Suprapubic skin (tissue), 4 donors: ENCODE data around the gene RBM33. TPM values are rescaled to one million over a fixed set of nuclear protein-coding genes. Genes with fewer than 3 reads are reported as not detected.

ENCODE experiments used
- DNase-seq, 2 donors: peaks; one replicate each; pipeline ENCODE4 v3.0.0-alpha.2; 2019; ENCODE audit warnings: low spot score in 2 of 2
- H3K27ac ChIP-seq: fragments of 200-600 bp; sonication (generic); one replicate; pipeline ENCODE4 v1.5.1; 2019
- H3K27me3 ChIP-seq: fragments of 200-600 bp; sonication (generic); one replicate; pipeline ENCODE4 v1.5.1; 2019
- H3K36me3 ChIP-seq: fragments of 200-600 bp; sonication (generic); one replicate; pipeline ENCODE4 v1.5.1; 2019
- H3K4me1 ChIP-seq: fragments of 200-600 bp; sonication (generic); one replicate; pipeline ENCODE4 v1.5.1; 2019
- H3K4me3 ChIP-seq: fragments of 200-600 bp; sonication (generic); one replicate; pipeline ENCODE4 v1.5.1; 2019; ENCODE audit warnings: mild to moderate bottlenecking
- H3K9me3 ChIP-seq: fragments of 200-600 bp; sonication (generic); one replicate; pipeline ENCODE4 v1.5.1; 2019
- CTCF ChIP-seq, 2 donors: fragments of 200-600 bp in 1 of 2; fragments of 450-650 bp in 1 of 2; sonication (generic) in 1 of 2; IDR thresholded peaks; one replicate each; pipeline ENCODE4 v1.5.1; 2016 to 2019; ENCODE audit warnings: antibody characterized with exemption in 2 of 2, mild to moderate bottlenecking in 1 of 2, moderate library complexity in 1 of 2
- EP300 ChIP-seq: sonication (generic); formaldehyde crosslinking; IDR thresholded peaks from one replicate; pipeline ENCODE4 v1.6.1; 2017; ENCODE audit warnings: antibody characterized with exemption
- POLR2A ChIP-seq, 2 donors: fragments of 450-650 bp; IDR thresholded peaks; one replicate each; pipeline ENCODE4 v1.6.1; 2017; ENCODE audit warnings: antibody characterized with exemption in 2 of 2, mild to moderate bottlenecking in 2 of 2, moderate library complexity in 2 of 2
- POLR2AphosphoS5 ChIP-seq, 3 donors: sonication (generic); formaldehyde crosslinking; IDR thresholded peaks; one replicate each; pipeline ENCODE4 v1.6.1; 2017; ENCODE audit warnings: antibody characterized with exemption in 3 of 3
- WGBS: methylation state at CpG from one replicate; pipeline ENCODE4 v1.1.5; 2018; 5-methylcytosine and 5-hydroxymethylcytosine counted together
- total RNA-seq, 4 donors: library from RNA; depleted of rRNA; stranded (reverse); fragments of >200 nt; gene quantifications; one replicate each; pipeline ENCODE4 v1.1.0, GENCODE V29; 2016

The RBM33 gene
- total RNA-seq, 4 donors from 2014 or later = 37.4 to 121 (median 58.2) TPM

DNA sequence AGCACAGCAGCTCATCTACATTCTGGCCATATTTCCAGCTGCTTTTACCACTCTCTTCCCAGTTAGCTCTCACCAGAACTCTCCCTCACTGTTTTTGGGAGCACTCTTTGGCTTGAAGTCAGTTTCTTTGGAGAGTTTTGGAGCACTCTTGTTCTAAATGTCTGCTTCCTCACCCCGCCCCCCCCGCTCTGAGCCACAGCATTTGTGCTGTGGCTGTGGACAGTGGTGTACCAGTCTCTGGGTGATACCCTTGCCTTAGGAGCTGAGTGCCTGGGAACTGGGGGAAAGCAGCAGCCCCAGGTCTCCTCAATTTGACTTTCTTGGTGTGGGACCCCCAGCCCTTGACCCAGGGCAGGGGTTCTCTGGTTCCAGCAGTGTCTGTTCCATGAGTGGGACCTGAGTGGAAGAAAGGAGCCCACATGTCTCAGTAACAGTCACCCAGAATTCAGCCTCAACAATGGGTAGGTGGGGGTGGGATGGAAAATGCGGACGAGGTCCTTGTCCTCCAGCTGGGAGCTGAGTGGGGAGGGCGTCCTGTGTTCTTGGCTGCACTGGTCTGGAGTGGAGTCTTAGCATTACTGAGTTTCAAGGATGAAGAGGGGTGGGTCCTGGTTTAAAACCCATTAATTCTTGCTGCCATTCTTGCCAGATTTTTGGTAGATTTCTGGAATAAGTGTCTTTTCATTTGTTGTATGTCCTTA, 18.0 kb downstream of the RBM33 start:
- Histone ChIP-seq H3K4me1 (peaks cover 14% of the 10 kb centered on the region), H3K36me3 (no peaks in the 10 kb centered on the region), H3K9me3 (peaks cover 3% of the 10 kb centered on the region), H3K27me3 (no peaks in the 10 kb centered on the region), H3K27ac (no peak overlapping the region), H3K4me3 (no peak overlapping the region)
- no peak for DNase-seq
- WGBS = 96% methylated on average over 5 of the region's 5 CpGs
- TF ChIP-seq POLR2A (IDR thresholded peaks at IDR 0.05) (no peak), EP300 (no peak), POLR2AphosphoS5 (IDR thresholded peaks at IDR 0.05) (no peak), CTCF (IDR thresholded peaks at IDR 0.05) (no peak)

DNA sequence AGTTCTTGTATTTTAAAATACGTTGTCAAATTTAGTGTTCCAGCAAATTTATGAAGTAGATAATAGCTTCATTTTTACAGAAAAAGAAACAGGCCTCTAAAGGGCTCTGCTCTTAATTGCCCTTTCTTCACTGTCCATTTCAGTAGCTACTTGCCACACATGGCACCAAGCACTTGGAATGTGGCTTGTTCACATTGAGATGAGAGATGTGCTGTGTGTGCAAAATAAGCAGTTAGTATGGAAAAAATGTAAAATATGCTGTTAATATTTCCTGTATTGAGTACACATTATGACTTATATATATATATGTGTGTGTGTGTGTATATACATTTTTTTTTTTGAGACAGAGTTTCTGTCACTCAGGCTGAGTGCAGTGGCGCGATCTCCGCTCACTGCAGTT, 19.5 kb downstream of the RBM33 start:
- no peak for TF ChIP-seq EP300
- no peak for TF ChIP-seq POLR2AphosphoS5 (IDR thresholded peaks at IDR 0.05)
- no peak for TF ChIP-seq POLR2A (IDR thresholded peaks at IDR 0.05)
- TF ChIP-seq CTCF (IDR thresholded peaks at IDR 0.05) = no peak
- DNase-seq = no peak
- WGBS = 69% methylated on average over 4 of the region's 4 CpGs
- peaks cover 16% of the 10 kb centered on the region for H3K4me1 ChIP-seq
- H3K36me3 ChIP-seq = no peaks in the 10 kb centered on the region
- H3K27ac ChIP-seq = no peak overlapping the region
- H3K9me3 ChIP-seq = peaks cover 3% of the 10 kb centered on the region
- no peak overlapping the region for H3K4me3 ChIP-seq
- no peaks in the 10 kb centered on the region for H3K27me3 ChIP-seq

DNA sequence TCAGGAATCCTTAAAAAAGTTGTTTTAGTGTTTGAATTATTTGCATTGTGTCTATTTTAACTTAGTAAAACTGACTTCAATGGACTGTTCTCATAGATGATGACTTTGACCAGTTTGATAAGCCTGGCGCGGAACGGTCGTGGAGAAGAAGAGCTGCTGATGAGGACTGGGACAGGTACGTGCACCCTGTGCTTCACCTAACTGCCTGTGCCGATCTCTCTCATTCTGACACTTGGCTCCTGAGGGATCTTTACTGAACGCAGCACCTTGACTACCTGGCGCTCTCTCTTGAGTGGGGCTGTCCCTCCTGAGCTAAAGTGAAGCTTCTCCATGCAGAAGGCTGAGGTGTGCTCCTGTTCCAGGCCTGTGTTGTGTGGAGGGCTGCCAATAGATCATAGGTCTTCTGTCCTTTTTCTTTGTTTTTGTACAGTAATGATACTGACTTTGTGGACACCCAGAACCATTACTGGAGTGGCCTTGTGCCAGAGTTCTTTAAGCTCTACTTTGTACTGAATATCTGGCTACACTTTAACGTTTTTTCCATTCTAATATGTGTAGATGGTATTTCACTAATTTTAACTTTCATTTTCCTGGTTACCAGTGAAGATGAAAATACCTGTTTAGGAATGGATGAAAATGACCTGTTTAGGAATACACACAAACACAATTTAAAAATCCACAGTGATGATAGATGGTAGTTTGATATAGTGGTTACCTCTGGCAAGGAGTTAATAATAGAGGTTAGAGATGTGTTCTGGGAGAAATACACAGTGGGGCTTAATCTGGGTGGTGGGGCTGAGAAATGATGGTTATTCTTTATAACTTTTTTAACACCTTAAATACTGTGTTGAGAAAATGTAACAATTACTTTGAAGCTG, 20.9 kb downstream of the RBM33 start:
- 86% methylated on average over 9 of the region's 9 CpGs for WGBS
- Histone ChIP-seq H3K4me3 (no peak overlapping the region), H3K27ac (no peak overlapping the region), H3K9me3 (peaks cover under 1% of the 10 kb centered on the region), H3K36me3 (no peaks in the 10 kb centered on the region), H3K27me3 (no peaks in the 10 kb centered on the region), H3K4me1 (peaks cover 29% of the 10 kb centered on the region)
- no peak for TF ChIP-seq CTCF (IDR thresholded peaks at IDR 0.05)
- DNase-seq = no peak

DNA sequence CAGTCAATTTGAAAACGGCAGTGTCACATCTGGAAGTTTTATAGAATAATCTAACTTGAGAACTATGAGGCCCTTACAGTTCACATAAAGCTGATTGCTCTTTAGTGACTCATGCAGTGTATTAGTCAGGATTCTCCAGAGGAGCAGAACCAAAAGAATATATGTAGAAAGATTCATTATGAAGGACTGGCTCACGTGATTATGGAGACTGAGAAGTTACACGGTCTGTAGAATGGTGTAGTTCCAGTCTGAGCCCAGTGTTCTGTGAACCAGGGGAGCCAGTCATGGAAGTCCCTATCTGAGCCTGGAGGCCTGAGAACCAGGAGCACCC, 21.5 kb downstream of the RBM33 start:
- Histone ChIP-seq H3K4me3 (no peak overlapping the region), H3K27me3 (no peaks in the 10 kb centered on the region), H3K9me3 (no peaks in the 10 kb centered on the region), H3K36me3 (no peaks in the 10 kb centered on the region), H3K4me1 (peaks cover 35% of the 10 kb centered on the region), H3K27ac (no peak overlapping the region)
- TF ChIP-seq POLR2AphosphoS5 (IDR thresholded peaks at IDR 0.05) = no peak
- TF ChIP-seq EP300 = no peak
- no peak for TF ChIP-seq CTCF (IDR thresholded peaks at IDR 0.05)
- no peak for TF ChIP-seq POLR2A (IDR thresholded peaks at IDR 0.05)
- WGBS = 63% methylated on average over 3 of the region's 3 CpGs
- no peak for DNase-seq

GRCh38 chr7:155667241-155667829, 22.9 kb downstream of the RBM33 start:
- Histone ChIP-seq H3K27ac (no peak overlapping the region), H3K36me3 (no peaks in the 10 kb centered on the region), H3K27me3 (no peaks in the 10 kb centered on the region), H3K4me3 (no peak overlapping the region), H3K9me3 (no peaks in the 10 kb centered on the region), H3K4me1 (peaks cover 37% of the 10 kb centered on the region)
- TF ChIP-seq POLR2A (IDR thresholded peaks at IDR 0.05) (no peak), EP300 (no peak), CTCF (IDR thresholded peaks at IDR 0.05) (no peak), POLR2AphosphoS5 (IDR thresholded peaks at IDR 0.05) (no peak)
- DNase-seq = no peak
- 82% methylated on average over 6 of the region's 6 CpGs for WGBS
